ENCODE results near the gene CEBPA.

DNA sequence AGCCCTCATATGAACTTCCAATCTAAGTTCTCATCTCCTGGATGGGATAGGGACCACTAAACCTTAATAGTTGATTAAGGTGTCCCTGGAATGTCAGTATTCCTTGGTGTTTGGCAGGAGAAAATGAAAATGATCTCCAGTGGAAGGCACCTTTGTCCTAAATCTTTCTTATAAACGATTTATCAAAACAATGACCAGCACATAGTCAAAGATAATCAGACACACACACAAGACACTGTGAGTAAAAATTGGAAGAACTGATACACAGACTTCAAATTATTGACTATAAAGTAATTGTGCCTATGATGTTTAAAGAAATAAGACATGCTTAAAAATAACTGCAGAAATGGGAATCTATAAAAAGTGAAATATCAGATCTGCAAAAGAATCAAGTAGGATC lies 13.7 kb downstream of the CEBPA start:
- TF ChIP-seq, protein P1, sequence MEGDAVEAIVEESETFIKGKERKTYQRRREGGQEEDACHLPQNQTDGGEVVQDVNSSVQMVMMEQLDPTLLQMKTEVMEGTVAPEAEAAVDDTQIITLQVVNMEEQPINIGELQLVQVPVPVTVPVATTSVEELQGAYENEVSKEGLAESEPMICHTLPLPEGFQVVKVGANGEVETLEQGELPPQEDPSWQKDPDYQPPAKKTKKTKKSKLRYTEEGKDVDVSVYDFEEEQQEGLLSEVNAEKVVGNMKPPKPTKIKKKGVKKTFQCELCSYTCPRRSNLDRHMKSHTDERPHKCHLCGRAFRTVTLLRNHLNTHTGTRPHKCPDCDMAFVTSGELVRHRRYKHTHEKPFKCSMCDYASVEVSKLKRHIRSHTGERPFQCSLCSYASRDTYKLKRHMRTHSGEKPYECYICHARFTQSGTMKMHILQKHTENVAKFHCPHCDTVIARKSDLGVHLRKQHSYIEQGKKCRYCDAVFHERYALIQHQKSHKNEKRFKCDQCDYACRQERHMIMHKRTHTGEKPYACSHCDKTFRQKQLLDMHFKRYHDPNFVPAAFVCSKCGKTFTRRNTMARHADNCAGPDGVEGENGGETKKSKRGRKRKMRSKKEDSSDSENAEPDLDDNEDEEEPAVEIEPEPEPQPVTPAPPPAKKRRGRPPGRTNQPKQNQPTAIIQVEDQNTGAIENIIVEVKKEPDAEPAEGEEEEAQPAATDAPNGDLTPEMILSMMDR (IDR thresholded peaks at IDR 0.05; ENCODE audit: low read length), result no peak
- TF ChIP-seq EZH2 (IDR thresholded peaks at IDR 0.05; ENCODE audit: borderline replicate concordance, low read length), result no peak

Measured in OCI-LY1 (cell line).